ENCODE measurements around the gene PBX4.

Gene PBX4

GRCh38 chr19:19527674-19528625 is 90.5 kb downstream of the PBX4 start:
- peaks cover 28% of the 10 kb centered on the region for H3K36me3 ChIP-seq (ENCODE audit: control insufficient read depth, insufficient read depth, low read length)
- no peaks in the 10 kb centered on the region for H3K27me3 ChIP-seq (replicated peaks; ENCODE audit: control insufficient read depth, insufficient read depth, low read length, poor library complexity, severe bottlenecking)
- no peak overlapping the region for H3K27ac ChIP-seq (ENCODE audit: insufficient read depth, low read length, poor library complexity, severe bottlenecking)
- H3K4me3 ChIP-seq (ENCODE audit: insufficient read depth, low read depth, low read length, poor library complexity, severe bottlenecking) = no peak overlapping the region
- H3K9me3 ChIP-seq (ENCODE audit: control insufficient read depth, low read length) = no peaks in the 10 kb centered on the region
- no peak for DNase-seq
- peaks cover 11% of the 10 kb centered on the region for H3K4me1 ChIP-seq (ENCODE audit: control insufficient read depth, insufficient read depth, low read length, poor library complexity, severe bottlenecking)

GRCh38 chr19:19527371-19527656 is 91.2 kb downstream of the PBX4 start:
- Histone ChIP-seq H3K36me3 (ENCODE audit: control insufficient read depth, insufficient read depth, low read length) (peaks cover 28% of the 10 kb centered on the region), H3K27ac (ENCODE audit: insufficient read depth, low read length, poor library complexity, severe bottlenecking) (no peak overlapping the region), H3K4me1 (ENCODE audit: control insufficient read depth, insufficient read depth, low read length, poor library complexity, severe bottlenecking) (peaks cover 5% of the 10 kb centered on the region), H3K4me3 (ENCODE audit: insufficient read depth, low read depth, low read length, poor library complexity, severe bottlenecking) (no peak overlapping the region), H3K27me3 (replicated peaks; ENCODE audit: control insufficient read depth, insufficient read depth, low read length, poor library complexity, severe bottlenecking) (no peaks in the 10 kb centered on the region), H3K9me3 (ENCODE audit: control insufficient read depth, low read length) (no peaks in the 10 kb centered on the region)
- no peak for DNase-seq

- Histone ChIP-seq H3K4me3 (ENCODE audit: insufficient read depth, low read depth, low read length, poor library complexity, severe bottlenecking) (no peak overlapping the region), H3K27ac (ENCODE audit: insufficient read depth, low read length, poor library complexity, severe bottlenecking) (no peak overlapping the region), H3K27me3 (replicated peaks; ENCODE audit: control insufficient read depth, insufficient read depth, low read length, poor library complexity, severe bottlenecking) (no peaks in the 10 kb centered on the region), H3K4me1 (ENCODE audit: control insufficient read depth, insufficient read depth, low read length, poor library complexity, severe bottlenecking) (no peaks in the 10 kb centered on the region), H3K36me3 (ENCODE audit: control insufficient read depth, insufficient read depth, low read length) (peaks cover 28% of the 10 kb centered on the region), H3K9me3 (ENCODE audit: control insufficient read depth, low read length) (no peaks in the 10 kb centered on the region)
- no peak for DNase-seq
These were observed 91.7 kb downstream of the PBX4 start for GRCh38 chr19:19526581-19527370.

GRCh38 chr19:19525611-19526380 is 92.7 kb downstream of the PBX4 start:
- Histone ChIP-seq H3K4me3 (ENCODE audit: insufficient read depth, low read depth, low read length, poor library complexity, severe bottlenecking) (no peak overlapping the region), H3K9me3 (ENCODE audit: control insufficient read depth, low read length) (no peaks in the 10 kb centered on the region), H3K4me1 (ENCODE audit: control insufficient read depth, insufficient read depth, low read length, poor library complexity, severe bottlenecking) (no peaks in the 10 kb centered on the region), H3K27me3 (replicated peaks; ENCODE audit: control insufficient read depth, insufficient read depth, low read length, poor library complexity, severe bottlenecking) (no peaks in the 10 kb centered on the region), H3K36me3 (ENCODE audit: control insufficient read depth, insufficient read depth, low read length) (peaks cover 28% of the 10 kb centered on the region), H3K27ac (ENCODE audit: insufficient read depth, low read length, poor library complexity, severe bottlenecking) (no peak overlapping the region)
- DNase-seq = no peak

- H3K4me1 ChIP-seq (ENCODE audit: control insufficient read depth, insufficient read depth, low read length, poor library complexity, severe bottlenecking) = no peaks in the 10 kb centered on the region
- no peak for DNase-seq
- H3K9me3 ChIP-seq (ENCODE audit: control insufficient read depth, low read length) = no peaks in the 10 kb centered on the region
- H3K27me3 ChIP-seq (replicated peaks; ENCODE audit: control insufficient read depth, insufficient read depth, low read length, poor library complexity, severe bottlenecking) = no peaks in the 10 kb centered on the region
- no peak overlapping the region for H3K4me3 ChIP-seq (ENCODE audit: insufficient read depth, low read depth, low read length, poor library complexity, severe bottlenecking)
- H3K27ac ChIP-seq (ENCODE audit: insufficient read depth, low read length, poor library complexity, severe bottlenecking) = no peak overlapping the region
- peaks cover 24% of the 10 kb centered on the region for H3K36me3 ChIP-seq (ENCODE audit: control insufficient read depth, insufficient read depth, low read length)
These were observed 94.4 kb downstream of the PBX4 start for GRCh38 chr19:19524053-19524452.

GRCh38 chr19:19523177-19523576 is 95.3 kb downstream of the PBX4 start:
- Histone ChIP-seq H3K27me3 (replicated peaks; ENCODE audit: control insufficient read depth, insufficient read depth, low read length, poor library complexity, severe bottlenecking) (no peaks in the 10 kb centered on the region), H3K27ac (ENCODE audit: insufficient read depth, low read length, poor library complexity, severe bottlenecking) (no peak overlapping the region), H3K9me3 (ENCODE audit: control insufficient read depth, low read length) (no peaks in the 10 kb centered on the region), H3K4me3 (ENCODE audit: insufficient read depth, low read depth, low read length, poor library complexity, severe bottlenecking) (no peak overlapping the region), H3K4me1 (ENCODE audit: control insufficient read depth, insufficient read depth, low read length, poor library complexity, severe bottlenecking) (no peaks in the 10 kb centered on the region), H3K36me3 (ENCODE audit: control insufficient read depth, insufficient read depth, low read length) (peaks cover 21% of the 10 kb centered on the region)
- no peak for DNase-seq

- Histone ChIP-seq H3K4me1 (ENCODE audit: control insufficient read depth, insufficient read depth, low read length, poor library complexity, severe bottlenecking) (peaks cover 12% of the 10 kb centered on the region), H3K27me3 (replicated peaks; ENCODE audit: control insufficient read depth, insufficient read depth, low read length, poor library complexity, severe bottlenecking) (no peaks in the 10 kb centered on the region), H3K4me3 (ENCODE audit: insufficient read depth, low read depth, low read length, poor library complexity, severe bottlenecking) (no peak overlapping the region), H3K27ac (ENCODE audit: insufficient read depth, low read length, poor library complexity, severe bottlenecking) (no peak overlapping the region), H3K9me3 (ENCODE audit: control insufficient read depth, low read length) (no peaks in the 10 kb centered on the region), H3K36me3 (ENCODE audit: control insufficient read depth, insufficient read depth, low read length) (peaks cover 4% of the 10 kb centered on the region)
- DNase-seq = no peak
These were observed 97.5 kb downstream of the PBX4 start for GRCh38 chr19:19520989-19521388.

- H3K27me3 ChIP-seq (replicated peaks; ENCODE audit: control insufficient read depth, insufficient read depth, low read length, poor library complexity, severe bottlenecking) = no peaks in the 10 kb centered on the region
- H3K4me1 ChIP-seq (ENCODE audit: control insufficient read depth, insufficient read depth, low read length, poor library complexity, severe bottlenecking) = peaks cover 18% of the 10 kb centered on the region
- no peak overlapping the region for H3K4me3 ChIP-seq (ENCODE audit: insufficient read depth, low read depth, low read length, poor library complexity, severe bottlenecking)
- DNase-seq = no peak
- peaks cover 3% of the 10 kb centered on the region for H3K36me3 ChIP-seq (ENCODE audit: control insufficient read depth, insufficient read depth, low read length)
- no peak overlapping the region for H3K27ac ChIP-seq (ENCODE audit: insufficient read depth, low read length, poor library complexity, severe bottlenecking)
- H3K9me3 ChIP-seq (ENCODE audit: control insufficient read depth, low read length) = no peaks in the 10 kb centered on the region
These were observed 101.3 kb downstream of the PBX4 start for GRCh38 chr19:19517235-19517619.

- peaks cover 18% of the 10 kb centered on the region for H3K4me1 ChIP-seq (ENCODE audit: control insufficient read depth, insufficient read depth, low read length, poor library complexity, severe bottlenecking)
- H3K4me3 ChIP-seq (ENCODE audit: insufficient read depth, low read depth, low read length, poor library complexity, severe bottlenecking) = peak within 1 kb of the TSS; percentile 86
These were observed 102.6 kb downstream of the PBX4 start, which contains the start of gene NDUFA13 for GRCh38 chr19:19515642-19516519. TSS of gene NDUFA13 (plus strand) at chr19:19516225. CDS start at chr19:19516239, 14 bp downstream.

More at GRCh38 chr19:19515642-19516519, 102.6 kb downstream of the PBX4 start, which contains the start of gene NDUFA13:
- Histone ChIP-seq H3K9me3 (ENCODE audit: control insufficient read depth, low read length) (no peaks in the 10 kb centered on the region), H3K27me3 (replicated peaks; ENCODE audit: control insufficient read depth, insufficient read depth, low read length, poor library complexity, severe bottlenecking) (no peaks in the 10 kb centered on the region), H3K27ac (ENCODE audit: insufficient read depth, low read length, poor library complexity, severe bottlenecking) (peak within 1 kb of the TSS; percentile 78), H3K36me3 (ENCODE audit: control insufficient read depth, insufficient read depth, low read length) (peaks cover 3% of the 10 kb centered on the region)
- DNase-seq = peak; percentile 90

All from effector memory CD4-positive, alpha-beta T cell (primary cell).